ENCODE data around the gene TTLL10.

TTLL10 gene

GRCh38 chr1:1173793-1174415 lies at the start of gene TTLL10:
TSS of gene TTLL10 (plus strand) at chr1:1173880. CDS start at chr1:1179216, 5,336 bp downstream.
- DNase-seq (ENCODE audit: low spot score): no peak

DNA sequence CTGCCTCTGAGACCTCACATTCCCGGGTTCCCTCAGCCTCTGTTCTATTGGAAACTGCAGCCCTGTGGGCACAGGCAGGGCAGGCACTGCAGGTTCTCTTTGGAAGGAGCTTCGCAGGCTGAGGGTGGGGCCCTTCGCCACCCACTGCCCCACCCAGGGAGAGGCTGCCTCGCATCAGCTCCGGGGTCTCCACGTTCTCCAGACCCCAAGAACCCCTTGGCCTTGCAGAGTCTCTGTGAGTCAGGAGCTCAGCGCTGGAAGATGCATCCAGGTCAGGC lies 49.2 kb upstream of the TTLL10 start:
- no peak for DNase-seq (ENCODE audit: low spot score)

DNA sequence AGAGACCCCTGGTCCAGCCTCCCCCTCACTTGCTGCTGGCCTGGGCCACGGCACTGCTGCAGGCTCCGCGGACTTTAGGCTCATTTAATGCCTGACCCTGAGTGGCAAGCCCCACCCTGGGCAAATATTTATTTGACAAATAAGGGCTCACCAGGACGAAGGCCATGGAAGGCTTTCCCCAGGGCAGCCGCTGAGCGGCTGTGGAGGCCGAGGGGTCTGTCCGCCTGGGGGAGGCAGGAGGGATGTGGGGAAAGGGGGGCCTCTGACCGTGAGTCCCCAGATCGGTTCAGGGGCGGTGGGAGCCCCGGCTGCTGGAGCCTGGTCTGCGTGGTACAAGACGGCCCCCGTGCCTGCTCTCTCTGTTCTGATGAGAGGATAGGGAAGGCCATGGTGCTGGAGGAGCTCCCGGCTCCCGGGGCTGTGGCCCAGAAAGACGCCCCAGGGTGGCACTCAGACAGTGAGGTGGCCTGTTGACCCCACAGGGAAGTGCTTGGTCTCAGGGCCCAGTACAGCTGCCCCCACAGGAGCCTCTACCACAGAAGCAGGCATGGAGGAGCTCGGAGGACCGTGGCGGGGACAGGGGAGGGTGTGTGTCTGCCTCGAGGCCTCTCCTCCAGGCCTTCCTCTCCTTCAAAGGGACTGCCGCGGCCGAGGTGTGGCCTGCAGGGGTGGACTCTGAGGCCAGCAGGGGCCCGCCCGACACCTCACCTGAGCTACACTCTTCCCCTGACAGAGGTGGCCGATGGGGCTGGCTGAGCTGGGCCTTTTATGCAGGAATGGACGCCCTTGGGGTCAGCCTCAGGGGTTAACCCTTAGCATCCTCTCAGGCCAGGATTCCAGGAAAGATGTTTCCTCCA lies 48.7 kb upstream of the TTLL10 start:
- peak; percentile 74 for DNase-seq (ENCODE audit: low spot score)

- no peak for DNase-seq (ENCODE audit: low spot score)
Observed at GRCh38 chr1:1125945-1126344, 47.7 kb upstream of the TTLL10 start.

DNA sequence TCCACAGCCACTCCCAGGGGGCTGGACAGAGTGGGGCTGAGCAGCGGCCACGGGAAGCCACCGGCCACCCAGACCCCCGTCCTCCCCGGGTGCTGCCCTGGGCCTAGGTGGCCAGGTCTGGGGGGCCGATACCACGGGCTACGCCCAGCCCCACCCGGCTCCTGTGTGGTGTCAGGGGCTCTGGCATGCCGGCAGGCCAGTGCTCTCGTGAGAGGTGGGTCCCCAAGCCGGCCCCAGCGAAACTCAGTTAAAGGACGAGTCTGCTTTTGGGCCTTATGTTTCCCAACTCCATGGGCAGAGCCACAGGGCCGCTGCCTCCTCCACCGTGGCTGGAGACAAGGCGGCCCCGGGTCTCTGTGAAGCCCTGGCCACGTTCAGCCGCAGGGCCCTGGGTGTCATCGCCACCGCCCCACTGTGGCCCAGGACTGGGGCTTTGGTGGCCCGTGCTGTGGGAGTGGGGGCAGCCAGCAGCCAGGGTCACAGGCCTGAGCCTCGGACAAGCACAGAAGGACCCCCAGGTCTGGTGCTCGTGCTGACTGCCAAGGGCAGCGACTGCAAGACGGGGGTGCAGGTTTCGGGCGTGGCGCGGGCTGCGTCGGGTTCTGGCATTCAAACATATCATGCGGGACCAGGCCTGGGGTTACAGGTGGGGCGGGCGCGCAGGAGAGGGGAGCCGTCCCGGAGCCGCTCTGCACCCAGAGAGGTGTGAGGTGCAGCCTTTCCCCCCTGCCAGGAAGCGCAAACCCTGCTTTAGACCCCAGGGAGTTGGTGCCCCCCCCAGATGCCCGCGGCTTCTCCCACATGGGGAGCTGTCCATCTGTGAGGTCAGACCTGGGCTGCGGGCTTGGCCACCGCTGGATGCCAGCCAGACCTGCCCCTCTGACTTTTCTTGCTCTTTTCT lies 45.9 kb upstream of the TTLL10 start:
- DNase-seq (ENCODE audit: low spot score): no peak

- DNase-seq (ENCODE audit: low spot score): no peak
Observed at GRCh38 chr1:1128454-1129139, 45.1 kb upstream of the TTLL10 start.

DNA sequence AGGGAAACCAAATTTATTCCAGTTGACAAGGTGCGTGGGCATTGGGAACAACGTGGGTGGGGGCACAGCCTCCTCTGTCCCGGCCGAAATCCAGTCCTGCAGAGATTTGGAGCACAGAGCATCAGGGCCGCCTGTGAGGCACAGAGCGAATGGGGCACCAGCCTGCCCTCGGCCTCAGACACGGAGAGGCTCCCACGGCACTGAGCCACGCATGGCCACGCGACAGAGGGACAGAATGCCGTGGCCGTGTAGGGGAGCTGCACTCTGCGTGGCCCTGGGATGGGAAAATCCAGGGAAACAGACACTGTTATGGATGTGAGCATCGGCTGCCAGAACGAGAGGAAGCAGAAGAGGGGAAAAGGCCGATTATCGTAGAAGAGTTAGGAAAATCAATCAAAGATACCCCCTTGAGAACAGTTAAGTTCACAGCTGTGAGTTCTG lies 44.3 kb upstream of the TTLL10 start:
- no peak for DNase-seq (ENCODE audit: low spot score)

DNA sequence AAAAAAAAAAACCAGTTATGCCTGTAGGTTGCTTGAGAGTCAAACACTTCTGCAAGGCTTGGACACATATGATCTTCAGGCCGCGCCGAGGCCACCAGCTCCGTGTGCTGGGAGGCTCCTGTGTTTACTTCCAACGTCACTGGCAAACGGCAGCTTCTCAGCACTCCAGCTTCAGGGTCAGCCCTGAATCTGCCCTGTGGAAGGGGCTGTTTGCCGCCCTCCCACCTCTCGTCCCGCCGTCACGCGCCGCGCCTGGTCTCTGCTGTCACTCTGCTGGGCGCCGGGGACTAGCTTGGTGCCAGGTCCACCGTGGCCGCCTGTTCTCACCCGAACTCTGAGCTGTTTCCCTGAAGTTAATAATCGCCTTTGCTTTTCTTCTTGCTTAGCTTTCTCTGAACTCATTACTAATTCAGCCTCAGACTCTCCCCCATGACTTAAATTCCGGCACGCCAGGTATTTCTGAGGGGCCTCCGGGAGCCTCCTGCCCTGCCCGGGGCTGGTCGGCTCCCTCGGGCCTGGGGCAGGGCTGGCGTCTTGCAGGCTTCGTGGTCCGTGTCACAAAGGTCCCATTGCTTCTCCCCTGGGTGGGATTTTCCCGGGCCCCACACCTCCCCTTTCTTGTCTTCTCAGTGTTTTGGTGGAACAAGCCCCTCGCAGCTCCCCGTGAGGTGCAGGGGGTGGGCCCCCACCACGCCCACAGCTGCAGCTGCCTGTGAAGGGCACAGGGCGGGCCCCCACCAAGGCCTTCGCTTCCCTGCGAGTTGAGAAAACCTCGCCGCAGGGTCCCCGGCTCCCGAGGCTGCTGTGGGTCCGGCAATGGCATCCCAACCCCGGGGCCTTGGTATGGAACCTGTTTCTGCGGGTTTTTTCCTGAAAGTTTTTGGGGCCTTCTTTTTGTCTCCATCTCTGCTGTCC lies 43.2 kb upstream of the TTLL10 start:
- DNase-seq (ENCODE audit: low spot score): no peak

DNA sequence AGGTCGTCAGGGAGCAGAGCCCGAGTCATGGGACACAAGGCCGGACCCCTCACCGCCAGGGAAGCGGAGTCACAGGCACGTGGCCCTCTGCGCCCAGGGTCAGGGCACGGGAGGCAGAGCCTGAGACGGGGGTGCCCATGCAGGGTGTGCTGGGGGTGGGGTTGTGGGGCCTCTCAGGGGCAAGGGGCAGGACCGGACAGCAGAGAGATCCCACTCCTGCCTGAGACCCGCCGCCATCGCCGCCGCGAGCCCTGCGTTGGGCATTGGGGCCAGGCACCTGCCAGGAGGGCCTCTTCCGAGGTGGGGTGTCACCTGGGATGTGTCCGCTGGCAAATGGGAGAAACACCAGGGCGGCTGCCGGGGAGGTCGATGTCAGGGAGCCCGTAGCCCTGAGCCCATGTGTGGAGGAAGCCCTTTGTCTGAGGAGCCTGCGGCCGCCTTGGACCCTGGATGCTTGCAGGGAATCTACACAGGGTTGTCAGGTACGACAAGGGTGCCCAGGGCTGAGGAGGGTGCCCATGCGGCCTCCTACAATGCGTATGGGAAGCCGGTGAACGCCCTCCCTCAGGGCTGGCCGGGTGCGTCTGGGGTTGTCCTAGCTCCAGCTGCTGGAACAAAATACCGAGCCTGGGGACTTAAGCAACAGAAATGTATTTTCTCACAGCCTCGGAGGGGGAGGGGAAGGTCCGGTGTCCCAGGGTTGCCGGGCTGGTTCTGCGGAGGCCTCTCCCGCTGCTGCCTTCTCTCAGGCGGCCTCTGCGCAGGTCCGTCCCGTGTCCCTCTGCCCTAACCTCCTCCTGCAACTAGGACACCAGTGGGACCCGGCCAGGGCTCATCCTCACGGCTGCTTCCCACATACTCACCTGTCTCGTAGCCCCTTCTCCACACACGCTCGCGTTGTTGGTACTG lies 41.4 kb upstream of the TTLL10 start:
- no peak for DNase-seq (ENCODE audit: low spot score)

GRCh38 chr1:1132956-1133750 lies 40.5 kb upstream of the TTLL10 start:
- DNase-seq (ENCODE audit: low spot score): no peak

GRCh38 chr1:1134300-1134970 lies 39.2 kb upstream of the TTLL10 start:
- DNase-seq (ENCODE audit: low spot score): no peak

- DNase-seq (ENCODE audit: low spot score): no peak
Observed at GRCh38 chr1:1135339-1136136, 38.1 kb upstream of the TTLL10 start.

- peak; percentile 97 for DNase-seq (ENCODE audit: low spot score)
Observed at GRCh38 chr1:1136547-1137230, 37.0 kb upstream of the TTLL10 start.

- DNase-seq (ENCODE audit: low spot score): peak; percentile 90
Observed at GRCh38 chr1:1137256-1138045, 36.2 kb upstream of the TTLL10 start.

DNA sequence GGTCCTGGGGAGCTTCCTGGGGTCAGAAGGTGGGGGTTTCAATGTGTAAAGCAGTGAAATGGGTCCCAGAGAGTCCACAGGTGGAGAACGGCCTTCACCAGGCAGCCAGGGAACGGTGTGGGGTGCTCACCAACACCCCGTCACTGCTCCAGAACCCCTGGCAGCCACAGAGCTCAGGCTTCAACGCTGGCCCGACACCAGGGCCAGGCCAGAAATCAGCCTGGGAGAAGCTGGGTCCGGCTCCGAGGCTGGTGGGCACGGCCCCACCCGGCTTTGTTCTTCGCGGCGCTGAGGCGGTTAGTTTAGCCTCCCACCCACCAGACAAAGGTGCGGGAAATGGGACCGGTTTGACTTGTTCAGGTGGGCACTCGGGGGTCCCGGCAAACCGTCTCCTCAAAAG lies 33.0 kb upstream of the TTLL10 start:
- no peak for DNase-seq (ENCODE audit: low spot score)

DNA sequence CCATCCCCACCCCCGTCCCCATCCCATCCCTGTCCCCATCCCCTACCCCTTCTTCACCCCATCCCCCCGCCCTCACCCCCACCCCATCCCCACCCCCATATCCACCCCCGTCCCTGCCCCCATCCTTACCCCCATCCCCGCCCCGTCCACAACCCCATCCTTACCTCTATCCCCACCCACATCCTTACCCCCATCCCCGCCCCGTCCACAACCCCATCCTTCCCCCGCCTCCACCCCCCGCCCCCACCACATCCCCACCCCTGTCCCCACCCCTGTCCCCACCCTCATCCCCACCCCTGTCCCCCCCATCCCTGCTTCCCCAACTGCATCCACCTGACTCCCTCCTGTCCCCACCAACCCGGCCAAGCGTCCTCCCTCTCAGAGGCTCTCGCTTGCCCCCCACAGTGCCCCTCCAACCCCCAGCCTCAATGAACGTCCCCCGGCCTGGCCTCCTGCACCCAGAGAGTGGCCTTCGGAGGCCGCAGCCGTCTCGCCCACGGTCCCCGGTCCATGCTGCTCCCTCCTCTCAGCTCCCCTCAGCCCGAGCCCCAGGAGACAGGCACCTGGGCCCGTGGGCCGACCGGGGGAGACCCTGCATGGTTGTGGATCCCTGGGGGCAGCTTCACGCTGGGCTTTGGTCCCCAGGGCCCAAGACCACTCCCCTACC lies 32.3 kb upstream of the TTLL10 start:
- DNase-seq (ENCODE audit: low spot score): no peak
